Neural cell (in vitro differentiated cells): ENCODE results near the gene PPME1.

Experiments
- EP300 ChIP-seq: fragments of 450-650 bp; conservative IDR thresholded peaks from 2 replicates; pipeline ENCODE4 v1.6.1; 2014; ENCODE audit warnings: antibody characterized with exemption, mild to moderate bottlenecking, moderate library complexity; ENCODE audit not compliant: poor library complexity, severe bottlenecking
- EZH2 ChIP-seq: fragments of 200-600, 300-800 bp; shearing (Covaris generic), sonication (generic); IDR thresholded peaks from 2 replicates; pipeline ENCODE4 v1.6.1; 2014; ENCODE audit warnings: antibody characterized with exemption, low read length, borderline replicate concordance, mild to moderate bottlenecking; ENCODE audit not compliant: insufficient read depth, poor library complexity, severe bottlenecking
- MXI1 ChIP-seq: fragments of 450-650 bp; conservative IDR thresholded peaks from 2 replicates; pipeline ENCODE4 v1.6.1; 2014; ENCODE audit warnings: antibody characterized with exemption, mild to moderate bottlenecking; ENCODE audit not compliant: poor library complexity, severe bottlenecking
- POLR2AphosphoS5 ChIP-seq: IDR thresholded peaks from 2 replicates; pipeline ENCODE4 v1.6.1; 2012
- RAD21 ChIP-seq: fragments of 450-650 bp; conservative IDR thresholded peaks from 2 replicates; pipeline ENCODE4 v1.6.1; 2014; ENCODE audit warnings: antibody characterized with exemption, mild to moderate bottlenecking, moderate library complexity
- TAF1 ChIP-seq: IDR thresholded peaks from 2 replicates; pipeline ENCODE4 v1.6.1; 2012; ENCODE audit warnings: low read depth
- TF ChIP-seq, protein P1 (sequence below): fragments of 450-650 bp; IDR thresholded peaks from 2 replicates; pipeline ENCODE4 v1.5.1; 2014; ENCODE audit warnings: antibody characterized with exemption, mild to moderate bottlenecking, moderate library complexity; ENCODE audit not compliant: poor library complexity, severe bottlenecking
- TF ChIP-seq, protein P2 (sequence below): IDR thresholded peaks from 2 replicates; pipeline ENCODE4 v1.6.1; 2012; ENCODE audit warnings: borderline replicate concordance

GRCh38 chr11:74141241-74141695 lies 29.8 kb upstream of the PPME1 start:
- TF ChIP-seq TAF1 (no peak), EP300 (no peak), POLR2AphosphoS5 (no peak), EZH2 (no peak), MXI1 (no peak), RAD21 (no peak)
- TF ChIP-seq, protein P1, sequence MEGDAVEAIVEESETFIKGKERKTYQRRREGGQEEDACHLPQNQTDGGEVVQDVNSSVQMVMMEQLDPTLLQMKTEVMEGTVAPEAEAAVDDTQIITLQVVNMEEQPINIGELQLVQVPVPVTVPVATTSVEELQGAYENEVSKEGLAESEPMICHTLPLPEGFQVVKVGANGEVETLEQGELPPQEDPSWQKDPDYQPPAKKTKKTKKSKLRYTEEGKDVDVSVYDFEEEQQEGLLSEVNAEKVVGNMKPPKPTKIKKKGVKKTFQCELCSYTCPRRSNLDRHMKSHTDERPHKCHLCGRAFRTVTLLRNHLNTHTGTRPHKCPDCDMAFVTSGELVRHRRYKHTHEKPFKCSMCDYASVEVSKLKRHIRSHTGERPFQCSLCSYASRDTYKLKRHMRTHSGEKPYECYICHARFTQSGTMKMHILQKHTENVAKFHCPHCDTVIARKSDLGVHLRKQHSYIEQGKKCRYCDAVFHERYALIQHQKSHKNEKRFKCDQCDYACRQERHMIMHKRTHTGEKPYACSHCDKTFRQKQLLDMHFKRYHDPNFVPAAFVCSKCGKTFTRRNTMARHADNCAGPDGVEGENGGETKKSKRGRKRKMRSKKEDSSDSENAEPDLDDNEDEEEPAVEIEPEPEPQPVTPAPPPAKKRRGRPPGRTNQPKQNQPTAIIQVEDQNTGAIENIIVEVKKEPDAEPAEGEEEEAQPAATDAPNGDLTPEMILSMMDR = no peak
- TF ChIP-seq, protein P2, sequence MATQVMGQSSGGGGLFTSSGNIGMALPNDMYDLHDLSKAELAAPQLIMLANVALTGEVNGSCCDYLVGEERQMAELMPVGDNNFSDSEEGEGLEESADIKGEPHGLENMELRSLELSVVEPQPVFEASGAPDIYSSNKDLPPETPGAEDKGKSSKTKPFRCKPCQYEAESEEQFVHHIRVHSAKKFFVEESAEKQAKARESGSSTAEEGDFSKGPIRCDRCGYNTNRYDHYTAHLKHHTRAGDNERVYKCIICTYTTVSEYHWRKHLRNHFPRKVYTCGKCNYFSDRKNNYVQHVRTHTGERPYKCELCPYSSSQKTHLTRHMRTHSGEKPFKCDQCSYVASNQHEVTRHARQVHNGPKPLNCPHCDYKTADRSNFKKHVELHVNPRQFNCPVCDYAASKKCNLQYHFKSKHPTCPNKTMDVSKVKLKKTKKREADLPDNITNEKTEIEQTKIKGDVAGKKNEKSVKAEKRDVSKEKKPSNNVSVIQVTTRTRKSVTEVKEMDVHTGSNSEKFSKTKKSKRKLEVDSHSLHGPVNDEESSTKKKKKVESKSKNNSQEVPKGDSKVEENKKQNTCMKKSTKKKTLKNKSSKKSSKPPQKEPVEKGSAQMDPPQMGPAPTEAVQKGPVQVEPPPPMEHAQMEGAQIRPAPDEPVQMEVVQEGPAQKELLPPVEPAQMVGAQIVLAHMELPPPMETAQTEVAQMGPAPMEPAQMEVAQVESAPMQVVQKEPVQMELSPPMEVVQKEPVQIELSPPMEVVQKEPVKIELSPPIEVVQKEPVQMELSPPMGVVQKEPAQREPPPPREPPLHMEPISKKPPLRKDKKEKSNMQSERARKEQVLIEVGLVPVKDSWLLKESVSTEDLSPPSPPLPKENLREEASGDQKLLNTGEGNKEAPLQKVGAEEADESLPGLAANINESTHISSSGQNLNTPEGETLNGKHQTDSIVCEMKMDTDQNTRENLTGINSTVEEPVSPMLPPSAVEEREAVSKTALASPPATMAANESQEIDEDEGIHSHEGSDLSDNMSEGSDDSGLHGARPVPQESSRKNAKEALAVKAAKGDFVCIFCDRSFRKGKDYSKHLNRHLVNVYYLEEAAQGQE = no peak
